HEK293 (cell line): ENCODE data around the gene SMPD3.

Experiments used
- KLF16 ChIP-seq: fragments of 450-650 bp; formaldehyde crosslinking; IDR thresholded peaks from 2 replicates; pipeline ENCODE4 v1.5.1; 2017; ENCODE audit warnings: missing biosample characterization, missing genetic modification characterization
- RBAK ChIP-seq: fragments of 450-650 bp; formaldehyde crosslinking; IDR thresholded peaks from 2 replicates; pipeline ENCODE4 v1.5.1; 2016; ENCODE audit warnings: missing biosample characterization, missing genetic modification characterization
- SP2 ChIP-seq: fragments of 450-650 bp; formaldehyde crosslinking; IDR thresholded peaks from 2 replicates; pipeline ENCODE4 v1.5.1; 2016; ENCODE audit warnings: missing biosample characterization, missing genetic modification characterization
- SP7 ChIP-seq: fragments of 450-650 bp; formaldehyde crosslinking; IDR thresholded peaks from 2 replicates; pipeline ENCODE4 v1.5.1; 2016; ENCODE audit warnings: missing biosample characterization, missing genetic modification characterization
- ZNF140 ChIP-seq: fragments of 450-650 bp; formaldehyde crosslinking; IDR thresholded peaks from 2 replicates; pipeline ENCODE4 v1.5.1; 2016; ENCODE audit warnings: missing biosample characterization, missing genetic modification characterization
- ZNF654 ChIP-seq: fragments of 450-650 bp; formaldehyde crosslinking; IDR thresholded peaks from 2 replicates; pipeline ENCODE4 v1.5.1; 2016; ENCODE audit warnings: low read depth, missing biosample characterization, missing genetic modification characterization
- TF ChIP-seq, protein P1 (sequence below): fragments of 450-650 bp; formaldehyde crosslinking; IDR thresholded peaks from 2 replicates; pipeline ENCODE4 v1.5.1; 2016; ENCODE audit warnings: missing biosample characterization, missing genetic modification characterization
- TF ChIP-seq, protein P2 (sequence below): fragments of 450-650 bp; formaldehyde crosslinking; IDR thresholded peaks from 2 replicates; pipeline ENCODE4 v1.5.1; 2016; ENCODE audit warnings: missing biosample characterization, missing genetic modification characterization
- TF ChIP-seq, protein P3 (sequence below): fragments of 450-650 bp; formaldehyde crosslinking; IDR thresholded peaks from 2 replicates; pipeline ENCODE4 v1.5.1; 2016; ENCODE audit warnings: missing biosample characterization, missing genetic modification characterization
- TF ChIP-seq, protein P4 (sequence below): fragments of 450-650 bp; IDR thresholded peaks from 2 replicates; pipeline ENCODE4 v1.5.1; 2018; ENCODE audit warnings: missing biosample characterization, mild to moderate bottlenecking, missing genetic modification characterization

DNA sequence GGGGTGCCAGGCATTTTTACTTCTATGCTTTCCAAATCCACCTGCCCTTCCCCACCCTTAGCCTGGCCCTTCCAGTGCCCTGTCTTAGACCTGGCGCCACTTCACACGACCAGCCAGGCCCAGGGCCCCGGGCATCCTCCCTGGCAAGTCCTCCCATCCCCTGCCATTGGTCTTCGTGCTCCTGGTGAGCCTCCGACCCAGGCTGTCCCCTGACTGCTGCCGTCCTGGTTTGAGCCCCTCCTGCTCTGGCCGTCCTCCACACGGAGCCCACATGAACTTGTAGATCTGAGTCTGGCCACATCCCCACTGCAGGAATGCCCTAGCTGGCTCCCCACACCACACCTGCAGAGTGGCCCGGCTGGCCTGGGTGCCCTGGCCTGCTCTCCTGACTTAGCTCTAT is 93.5 kb downstream of the SMPD3 start:
- TF ChIP-seq SP7 (tag by site-specific recombination) (no peak), ZNF654 (tag by site-specific recombination) (no peak), SP2 (tag by site-specific recombination) (no peak), ZNF140 (tag by site-specific recombination) (no peak), RBAK (tag by site-specific recombination) (no peak), KLF16 (no peak)
- TF ChIP-seq, protein P1, sequence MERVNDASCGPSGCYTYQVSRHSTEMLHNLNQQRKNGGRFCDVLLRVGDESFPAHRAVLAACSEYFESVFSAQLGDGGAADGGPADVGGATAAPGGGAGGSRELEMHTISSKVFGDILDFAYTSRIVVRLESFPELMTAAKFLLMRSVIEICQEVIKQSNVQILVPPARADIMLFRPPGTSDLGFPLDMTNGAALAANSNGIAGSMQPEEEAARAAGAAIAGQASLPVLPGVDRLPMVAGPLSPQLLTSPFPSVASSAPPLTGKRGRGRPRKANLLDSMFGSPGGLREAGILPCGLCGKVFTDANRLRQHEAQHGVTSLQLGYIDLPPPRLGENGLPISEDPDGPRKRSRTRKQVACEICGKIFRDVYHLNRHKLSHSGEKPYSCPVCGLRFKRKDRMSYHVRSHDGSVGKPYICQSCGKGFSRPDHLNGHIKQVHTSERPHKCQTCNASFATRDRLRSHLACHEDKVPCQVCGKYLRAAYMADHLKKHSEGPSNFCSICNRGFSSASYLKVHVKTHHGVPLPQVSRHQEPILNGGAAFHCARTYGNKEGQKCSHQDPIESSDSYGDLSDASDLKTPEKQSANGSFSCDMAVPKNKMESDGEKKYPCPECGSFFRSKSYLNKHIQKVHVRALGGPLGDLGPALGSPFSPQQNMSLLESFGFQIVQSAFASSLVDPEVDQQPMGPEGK (tag by site-specific recombination), result no peak
- TF ChIP-seq, protein P2, sequence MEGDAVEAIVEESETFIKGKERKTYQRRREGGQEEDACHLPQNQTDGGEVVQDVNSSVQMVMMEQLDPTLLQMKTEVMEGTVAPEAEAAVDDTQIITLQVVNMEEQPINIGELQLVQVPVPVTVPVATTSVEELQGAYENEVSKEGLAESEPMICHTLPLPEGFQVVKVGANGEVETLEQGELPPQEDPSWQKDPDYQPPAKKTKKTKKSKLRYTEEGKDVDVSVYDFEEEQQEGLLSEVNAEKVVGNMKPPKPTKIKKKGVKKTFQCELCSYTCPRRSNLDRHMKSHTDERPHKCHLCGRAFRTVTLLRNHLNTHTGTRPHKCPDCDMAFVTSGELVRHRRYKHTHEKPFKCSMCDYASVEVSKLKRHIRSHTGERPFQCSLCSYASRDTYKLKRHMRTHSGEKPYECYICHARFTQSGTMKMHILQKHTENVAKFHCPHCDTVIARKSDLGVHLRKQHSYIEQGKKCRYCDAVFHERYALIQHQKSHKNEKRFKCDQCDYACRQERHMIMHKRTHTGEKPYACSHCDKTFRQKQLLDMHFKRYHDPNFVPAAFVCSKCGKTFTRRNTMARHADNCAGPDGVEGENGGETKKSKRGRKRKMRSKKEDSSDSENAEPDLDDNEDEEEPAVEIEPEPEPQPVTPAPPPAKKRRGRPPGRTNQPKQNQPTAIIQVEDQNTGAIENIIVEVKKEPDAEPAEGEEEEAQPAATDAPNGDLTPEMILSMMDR (tag by site-specific recombination), result no peak
- TF ChIP-seq, protein P3, sequence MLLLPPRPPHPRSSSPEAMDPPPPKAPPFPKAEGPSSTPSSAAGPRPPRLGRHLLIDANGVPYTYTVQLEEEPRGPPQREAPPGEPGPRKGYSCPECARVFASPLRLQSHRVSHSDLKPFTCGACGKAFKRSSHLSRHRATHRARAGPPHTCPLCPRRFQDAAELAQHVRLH, result no peak
- TF ChIP-seq, protein P4, sequence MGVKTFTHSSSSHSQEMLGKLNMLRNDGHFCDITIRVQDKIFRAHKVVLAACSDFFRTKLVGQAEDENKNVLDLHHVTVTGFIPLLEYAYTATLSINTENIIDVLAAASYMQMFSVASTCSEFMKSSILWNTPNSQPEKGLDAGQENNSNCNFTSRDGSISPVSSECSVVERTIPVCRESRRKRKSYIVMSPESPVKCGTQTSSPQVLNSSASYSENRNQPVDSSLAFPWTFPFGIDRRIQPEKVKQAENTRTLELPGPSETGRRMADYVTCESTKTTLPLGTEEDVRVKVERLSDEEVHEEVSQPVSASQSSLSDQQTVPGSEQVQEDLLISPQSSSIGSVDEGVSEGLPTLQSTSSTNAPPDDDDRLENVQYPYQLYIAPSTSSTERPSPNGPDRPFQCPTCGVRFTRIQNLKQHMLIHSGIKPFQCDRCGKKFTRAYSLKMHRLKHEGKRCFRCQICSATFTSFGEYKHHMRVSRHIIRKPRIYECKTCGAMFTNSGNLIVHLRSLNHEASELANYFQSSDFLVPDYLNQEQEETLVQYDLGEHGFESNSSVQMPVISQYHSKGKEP (tag by site-specific recombination), result no peak
